Vagina (tissue), 2 donors: Measurements from ENCODE around the gene CFP. TPM values are rescaled to one million over a fixed set of nuclear protein-coding genes. Genes with fewer than 3 reads are reported as not detected.

Experiments
- DNase-seq, 2 donors: peaks; one replicate each; pipeline ENCODE4 v3.0.0-alpha.2; 2017; ENCODE audit errors: extremely low spot score in 2 of 2
- H3K27ac ChIP-seq: fragments of 200-600 bp; sonication (generic); one replicate; pipeline ENCODE4 v1.5.1; 2019
- H3K27me3 ChIP-seq: fragments of 200-600 bp; sonication (generic); one replicate; pipeline ENCODE4 v1.5.1; 2019
- H3K36me3 ChIP-seq, 2 donors: fragments of 200-600 bp; sonication (generic); one replicate each; pipeline ENCODE4 v1.5.1; 2017 to 2019
- H3K4me1 ChIP-seq: fragments of 200-600 bp; sonication (generic); one replicate; pipeline ENCODE4 v1.5.1; 2019
- H3K4me3 ChIP-seq, 2 donors: fragments of 200-600 bp; sonication (generic); 1 replicate in 1 of 2; 2 replicates in 1 of 2; pipeline ENCODE4 v1.5.1; 2016 to 2019
- H3K9me3 ChIP-seq: fragments of 200-600 bp; sonication (generic); one replicate; pipeline ENCODE4 v1.5.1; 2019
- CTCF ChIP-seq, 3 experiments: fragments of 450-650 bp in 2 of 3; fragments of 200-600 bp in 1 of 3; sonication (generic) in 1 of 3; IDR thresholded peaks; one replicate each; pipeline ENCODE4 v1.5.1; 2017 to 2019; ENCODE audit warnings: antibody characterized with exemption in 3 of 3, mild to moderate bottlenecking in 2 of 3, moderate library complexity in 2 of 3
- POLR2A ChIP-seq, 2 donors: fragments of 450-650 bp; IDR thresholded peaks; one replicate each; pipeline ENCODE4 v1.6.1; 2017; ENCODE audit warnings: antibody characterized with exemption in 2 of 2, mild to moderate bottlenecking in 2 of 2, moderate library complexity in 2 of 2
- POLR2AphosphoS5 ChIP-seq, 2 donors: sonication (generic); formaldehyde crosslinking; IDR thresholded peaks; one replicate each; pipeline ENCODE4 v1.9.0; 2017; ENCODE audit warnings: antibody characterized with exemption in 2 of 2, mild to moderate bottlenecking in 2 of 2, low read depth in 1 of 2; ENCODE audit not compliant: insufficient read depth in 1 of 2
- intact Hi-C: fragments of 100-400 bp; cut with DNase I; formaldehyde crosslinking; loops from one replicate; pipeline ENCODE4 v1.15.1; 2023
- total RNA-seq: library from RNA; depleted of rRNA; stranded (reverse); fragments of >200 nt; gene quantifications from one replicate; pipeline ENCODE4 v1.2.3, GENCODE V29; 2016

Gene CFP
- total RNA-seq, 1 donor from 2014 or later, result 0.74 TPM

GRCh38 chrX:47621851-47622250, 7.9 kb downstream of the CFP start:
- Histone ChIP-seq H3K27me3 (no peaks in the 10 kb centered on the region), H3K36me3 (no peaks in the 10 kb centered on the region), H3K27ac (no peak overlapping the region), H3K4me1 (peaks cover 4% of the 10 kb centered on the region), H3K9me3 (no peaks in the 10 kb centered on the region), H3K4me3 (no peak overlapping the region)
- no peak for TF ChIP-seq CTCF (IDR thresholded peaks at IDR 0.05)
- TF ChIP-seq POLR2AphosphoS5 (IDR thresholded peaks at IDR 0.05; ENCODE audit: insufficient read depth in 1 of 2, low read depth in 1 of 2), result no peak
- no peak for TF ChIP-seq POLR2A (IDR thresholded peaks at IDR 0.05)
- DNase-seq, result peak; percentile 43 to 58
- intact Hi-C loops, result no loop called here

DNA sequence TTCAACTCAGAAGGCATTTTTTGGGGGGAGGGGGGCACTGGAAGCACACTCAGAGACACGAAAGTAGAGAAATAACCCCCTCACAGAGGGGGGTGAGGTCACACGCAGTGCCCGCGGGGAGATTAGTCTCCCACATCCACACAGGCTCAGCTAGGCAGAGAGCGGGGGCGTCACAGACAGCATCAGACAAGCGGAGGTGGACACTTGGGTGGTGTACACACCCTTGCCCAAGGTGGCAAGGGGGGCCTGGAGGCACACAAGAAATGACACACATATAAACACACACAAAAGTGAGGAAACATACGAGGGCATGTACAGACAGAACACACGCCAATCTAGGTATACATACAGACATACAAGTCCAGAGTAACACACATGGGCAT, 9.4 kb downstream of the CFP start:
- Histone ChIP-seq H3K4me1 (peaks cover 4% of the 10 kb centered on the region), H3K36me3 (no peaks in the 10 kb centered on the region), H3K9me3 (no peaks in the 10 kb centered on the region), H3K27ac (no peak overlapping the region), H3K4me3 (no peak overlapping the region), H3K27me3 (no peaks in the 10 kb centered on the region)
- TF ChIP-seq POLR2AphosphoS5 (IDR thresholded peaks at IDR 0.05; ENCODE audit: insufficient read depth in 1 of 2, low read depth in 1 of 2) (no peak), POLR2A (IDR thresholded peaks at IDR 0.05) (no peak), CTCF (IDR thresholded peaks at IDR 0.05) (no peak)
- intact Hi-C loops, result no loop called here
- peak; percentile 40 to 60 for DNase-seq

DNA sequence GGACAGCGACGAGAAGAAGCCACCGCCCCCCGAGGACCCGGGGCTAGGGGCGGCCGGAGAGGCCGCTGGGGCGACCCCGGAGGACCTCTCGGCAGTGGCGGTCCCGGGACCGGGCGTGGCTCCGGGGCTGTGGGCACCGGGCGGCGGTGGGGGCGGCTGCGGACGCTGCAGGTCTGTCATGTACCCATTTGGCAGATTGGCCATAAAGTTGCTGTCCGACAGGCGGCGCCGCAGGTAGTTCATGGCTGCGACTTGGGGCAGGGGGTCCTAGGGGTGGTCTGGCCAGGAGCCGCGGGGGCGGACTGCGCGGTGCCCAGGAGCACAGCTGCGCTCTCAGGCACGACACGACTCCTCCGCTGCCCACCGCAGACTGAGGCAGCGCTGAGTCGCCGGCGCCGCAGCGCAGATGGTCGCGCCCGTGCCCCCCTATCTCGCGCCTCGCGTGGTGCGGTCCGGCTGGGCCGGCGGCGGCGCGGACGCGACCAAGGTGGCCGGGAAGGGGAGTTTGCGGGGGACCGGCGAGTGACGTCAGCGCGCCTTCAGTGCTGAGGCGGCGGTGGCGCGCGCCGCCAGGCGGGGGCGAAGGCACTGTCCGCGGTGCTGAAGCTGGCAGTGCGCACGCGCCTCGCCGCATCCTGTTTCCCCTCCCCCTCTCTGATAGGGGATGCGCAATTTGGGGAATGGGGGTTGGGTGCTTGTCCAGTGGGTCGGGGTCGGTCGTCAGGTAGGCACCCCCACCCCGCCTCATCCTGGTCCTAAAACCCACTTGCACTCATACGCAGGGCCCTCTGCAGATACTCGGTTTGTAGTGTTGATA, 10.0 kb downstream of the CFP start, which contains the start of gene SYN1:
Gene SYN1, minus strand, starts transcription at position 372 of the 817 bp plus-strand sequence. Its CDS starts 129 bp downstream, at position 243.
- Histone ChIP-seq H3K27ac (no peak within 1 kb of the TSS), H3K4me1 (peaks cover 4% of the 10 kb centered on the region), H3K4me3 (peak within 1 kb of the TSS; percentile 13 to 32), H3K9me3 (no peaks in the 10 kb centered on the region), H3K27me3 (no peaks in the 10 kb centered on the region), H3K36me3 (no peaks in the 10 kb centered on the region)
- TF ChIP-seq POLR2AphosphoS5 (IDR thresholded peaks at IDR 0.05; ENCODE audit: insufficient read depth in 1 of 2, low read depth in 1 of 2) (no peak), POLR2A (IDR thresholded peaks at IDR 0.05) (no peak), CTCF (IDR thresholded peaks at IDR 0.05) (no peak)
- intact Hi-C loops, result no loop called here
- peak; percentile 70 to 87 for DNase-seq

DNA sequence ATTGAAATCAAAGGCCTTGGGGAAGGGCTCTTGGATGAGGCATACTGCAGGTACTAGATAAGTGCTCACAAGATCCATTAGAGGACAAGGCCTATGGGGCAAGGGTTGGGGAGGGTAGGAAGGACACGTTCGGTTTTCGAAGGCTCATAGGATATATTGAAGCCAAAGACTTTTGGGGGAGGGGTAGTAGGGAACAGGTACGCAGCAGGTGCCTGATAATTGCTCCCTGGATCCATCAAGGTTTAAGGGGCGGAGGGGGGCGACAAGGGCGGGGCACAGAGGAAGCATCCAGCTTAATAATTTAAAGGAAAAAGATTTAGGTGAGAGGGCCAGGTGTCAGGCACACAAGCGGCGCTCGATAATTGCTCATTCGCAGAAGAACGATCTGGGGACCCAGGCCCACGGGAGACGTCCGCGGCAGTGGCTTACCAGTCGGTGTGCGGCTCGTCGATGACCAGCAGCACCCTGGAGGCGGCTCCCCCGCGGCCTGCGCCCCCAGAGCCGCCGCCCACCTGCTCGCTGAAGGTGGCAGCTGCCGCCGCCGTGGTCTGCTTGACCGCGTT, 10.7 kb downstream of the CFP start:
- Histone ChIP-seq H3K4me3 (peak overlapping the region in 1 of 2 donors; percentile 32), H3K4me1 (peaks cover 4% of the 10 kb centered on the region), H3K27me3 (no peaks in the 10 kb centered on the region), H3K36me3 (no peaks in the 10 kb centered on the region), H3K9me3 (no peaks in the 10 kb centered on the region), H3K27ac (no peak overlapping the region)
- peak; percentile 25 to 76 for DNase-seq
- intact Hi-C loops, result no loop called here
- TF ChIP-seq CTCF (IDR thresholded peaks at IDR 0.05), result no peak
- TF ChIP-seq POLR2A (IDR thresholded peaks at IDR 0.05), result no peak
- no peak for TF ChIP-seq POLR2AphosphoS5 (IDR thresholded peaks at IDR 0.05; ENCODE audit: insufficient read depth in 1 of 2, low read depth in 1 of 2)

- intact Hi-C loops, result no loop called here
- H3K4me3 ChIP-seq, result no peak overlapping the region
- H3K27ac ChIP-seq, result no peak overlapping the region
- H3K4me1 ChIP-seq, result peaks cover 4% of the 10 kb centered on the region
- TF ChIP-seq CTCF (IDR thresholded peaks at IDR 0.05) (no peak), POLR2AphosphoS5 (IDR thresholded peaks at IDR 0.05; ENCODE audit: insufficient read depth in 1 of 2, low read depth in 1 of 2) (no peak), POLR2A (IDR thresholded peaks at IDR 0.05) (no peak)
- peak in 1 of 2 donors; percentile 61 for DNase-seq
- H3K27me3 ChIP-seq, result no peaks in the 10 kb centered on the region
- H3K36me3 ChIP-seq, result no peaks in the 10 kb centered on the region
- no peaks in the 10 kb centered on the region for H3K9me3 ChIP-seq
Observed at GRCh38 chrX:47614618-47615017, 15.1 kb downstream of the CFP start.
